Glutamatergic neuron (in vitro differentiated cells): ENCODE results near the gene ERRFI1. TPM values are rescaled to one million over a fixed set of nuclear protein-coding genes. Genes with fewer than 3 reads are reported as not detected.
"Not testable (repeated sequence)": the region's sequence is repeated elsewhere in the genome, so short reads cannot be mapped to it uniquely, and the experiment has no call there.

Experiments used
- DNase-seq: peaks from one replicate; pipeline ENCODE4 v3.0.0; 2022
- H3K27ac Mint-ChIP-seq: one replicate; pipeline ENCODE4 v1.8.0; 2020; ENCODE audit warnings: mild to moderate bottlenecking, mixed read lengths, inconsistent platforms; ENCODE audit not compliant: unreplicated experiment
- H3K27me3 Mint-ChIP-seq: one replicate; pipeline ENCODE4 v1.8.0; 2020; ENCODE audit warnings: mild to moderate bottlenecking, moderate library complexity, mixed read lengths, inconsistent platforms; ENCODE audit not compliant: unreplicated experiment
- H3K36me3 Mint-ChIP-seq: one replicate; pipeline ENCODE4 v1.8.0; 2020; ENCODE audit warnings: mild to moderate bottlenecking, mixed read lengths, inconsistent platforms; ENCODE audit not compliant: unreplicated experiment
- H3K4me1 Mint-ChIP-seq: one replicate; pipeline ENCODE4 v1.8.0; 2020; ENCODE audit warnings: mild to moderate bottlenecking, low read depth, mixed read lengths, inconsistent platforms; ENCODE audit not compliant: unreplicated experiment
- H3K4me3 Mint-ChIP-seq: one replicate; pipeline ENCODE4 v1.8.0; 2020; ENCODE audit warnings: mild to moderate bottlenecking, mixed read lengths, inconsistent platforms; ENCODE audit not compliant: unreplicated experiment
- H3K9me3 Mint-ChIP-seq: one replicate; pipeline ENCODE4 v1.8.0; 2020; ENCODE audit warnings: mild to moderate bottlenecking, moderate library complexity, mixed read lengths, inconsistent platforms; ENCODE audit not compliant: unreplicated experiment
- total RNA-seq: library from RNA; stranded (reverse); fragmentation: NEBNext Ultra II Directional; extraction: Animal tissue kit (Norgen Biotek cat#: 25700); gene quantifications from one replicate; pipeline ENCODE4 v1.2.1, GENCODE V29; 2021; ENCODE audit not compliant: unreplicated experiment
- TF ChIP-seq, protein P1 (sequence below): fragments of 200-600 bp; sonication (generic); IDR thresholded peaks from one replicate; pipeline ENCODE4 v1.5.0; 2021; ENCODE audit not compliant: partially characterized antibody, unreplicated experiment

ERRFI1 gene
- total RNA-seq, 1 donor from 2014 or later = 11.8 TPM

DNA sequence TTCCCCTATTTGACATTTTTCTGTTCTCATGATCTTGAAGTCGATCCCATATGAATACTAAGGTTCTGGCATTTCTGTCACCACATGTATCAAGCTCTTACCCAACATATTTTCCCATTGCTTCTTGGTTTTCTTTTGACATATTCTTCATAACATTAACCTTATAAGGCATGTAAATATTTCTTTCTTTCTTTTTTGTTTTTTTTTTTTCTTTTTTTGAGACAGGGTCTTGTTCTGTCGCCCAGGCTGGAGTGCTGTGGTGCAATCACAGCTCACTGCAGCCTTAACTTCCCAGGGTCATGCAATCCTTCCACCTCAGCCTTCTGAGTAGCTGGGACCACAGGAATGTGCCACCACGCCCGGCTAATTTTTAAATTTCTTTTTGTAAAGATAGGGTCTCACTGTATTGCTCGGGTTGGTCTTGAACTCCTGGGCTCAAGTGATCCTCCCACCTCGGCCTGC, 33.1 kb upstream of the ERRFI1 start:
- Mint-ChIP-seq H3K4me1 (peaks cover 2% of the 10 kb centered on the region), H3K9me3 (no peaks in the 10 kb centered on the region), H3K27me3 (no peaks in the 10 kb centered on the region), H3K4me3 (no peak overlapping the region), H3K36me3 (no peaks in the 10 kb centered on the region), H3K27ac (no peak overlapping the region)
- DNase-seq = no peak
- TF ChIP-seq, protein P1, sequence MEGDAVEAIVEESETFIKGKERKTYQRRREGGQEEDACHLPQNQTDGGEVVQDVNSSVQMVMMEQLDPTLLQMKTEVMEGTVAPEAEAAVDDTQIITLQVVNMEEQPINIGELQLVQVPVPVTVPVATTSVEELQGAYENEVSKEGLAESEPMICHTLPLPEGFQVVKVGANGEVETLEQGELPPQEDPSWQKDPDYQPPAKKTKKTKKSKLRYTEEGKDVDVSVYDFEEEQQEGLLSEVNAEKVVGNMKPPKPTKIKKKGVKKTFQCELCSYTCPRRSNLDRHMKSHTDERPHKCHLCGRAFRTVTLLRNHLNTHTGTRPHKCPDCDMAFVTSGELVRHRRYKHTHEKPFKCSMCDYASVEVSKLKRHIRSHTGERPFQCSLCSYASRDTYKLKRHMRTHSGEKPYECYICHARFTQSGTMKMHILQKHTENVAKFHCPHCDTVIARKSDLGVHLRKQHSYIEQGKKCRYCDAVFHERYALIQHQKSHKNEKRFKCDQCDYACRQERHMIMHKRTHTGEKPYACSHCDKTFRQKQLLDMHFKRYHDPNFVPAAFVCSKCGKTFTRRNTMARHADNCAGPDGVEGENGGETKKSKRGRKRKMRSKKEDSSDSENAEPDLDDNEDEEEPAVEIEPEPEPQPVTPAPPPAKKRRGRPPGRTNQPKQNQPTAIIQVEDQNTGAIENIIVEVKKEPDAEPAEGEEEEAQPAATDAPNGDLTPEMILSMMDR = no peak

DNA sequence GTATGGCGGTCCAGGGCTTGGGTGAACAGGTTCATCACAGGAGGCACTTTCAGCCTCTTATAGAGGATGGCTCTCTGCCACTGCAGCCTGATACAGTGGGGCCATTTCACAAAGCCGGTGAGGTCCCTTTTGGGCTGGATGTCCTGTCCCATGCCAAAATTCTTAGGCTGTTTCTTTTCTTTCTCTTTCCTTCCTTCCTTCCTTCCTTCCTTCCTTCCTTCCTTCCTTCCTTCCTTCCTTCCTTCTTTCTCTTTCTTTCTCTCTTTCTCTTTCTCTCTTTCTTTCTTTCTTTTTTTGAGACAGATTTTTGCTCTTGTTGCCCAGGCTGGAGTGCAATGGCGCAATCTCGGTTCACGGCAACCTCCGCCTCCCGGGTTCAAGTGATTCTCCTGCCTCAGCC, 31.7 kb upstream of the ERRFI1 start:
- not testable (repeated sequence) for DNase-seq, H3K27ac Mint-ChIP-seq, H3K27me3 Mint-ChIP-seq, H3K36me3 Mint-ChIP-seq, H3K9me3 Mint-ChIP-seq, H3K4me1 Mint-ChIP-seq, H3K4me3 Mint-ChIP-seq

DNA sequence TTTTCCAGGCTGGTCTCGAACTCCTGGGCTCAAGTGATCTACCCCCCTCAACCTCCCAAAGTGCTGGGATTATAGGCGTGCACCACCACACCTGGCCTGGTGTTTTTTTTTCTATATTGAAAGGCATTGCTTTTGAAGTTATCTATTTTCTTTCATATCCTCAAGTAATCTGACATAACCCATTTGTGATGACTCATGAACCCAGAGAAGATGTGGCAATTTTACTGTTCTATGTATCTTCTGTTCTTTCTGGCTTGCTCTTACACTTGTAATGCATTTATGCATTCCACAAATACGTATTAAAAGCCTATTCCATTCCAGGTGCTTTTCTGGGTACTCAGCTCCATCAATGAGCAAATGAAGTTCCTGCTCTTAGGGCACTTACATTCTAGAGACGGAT, 29.9 kb upstream of the ERRFI1 start:
- no peaks in the 10 kb centered on the region for H3K36me3 Mint-ChIP-seq
- TF ChIP-seq, protein P1 = no peak
- no peak overlapping the region for H3K4me3 Mint-ChIP-seq
- no peaks in the 10 kb centered on the region for H3K27me3 Mint-ChIP-seq
- H3K9me3 Mint-ChIP-seq = no peaks in the 10 kb centered on the region
- no peak overlapping the region for H3K27ac Mint-ChIP-seq
- no peaks in the 10 kb centered on the region for H3K4me1 Mint-ChIP-seq
- DNase-seq = no peak

DNA sequence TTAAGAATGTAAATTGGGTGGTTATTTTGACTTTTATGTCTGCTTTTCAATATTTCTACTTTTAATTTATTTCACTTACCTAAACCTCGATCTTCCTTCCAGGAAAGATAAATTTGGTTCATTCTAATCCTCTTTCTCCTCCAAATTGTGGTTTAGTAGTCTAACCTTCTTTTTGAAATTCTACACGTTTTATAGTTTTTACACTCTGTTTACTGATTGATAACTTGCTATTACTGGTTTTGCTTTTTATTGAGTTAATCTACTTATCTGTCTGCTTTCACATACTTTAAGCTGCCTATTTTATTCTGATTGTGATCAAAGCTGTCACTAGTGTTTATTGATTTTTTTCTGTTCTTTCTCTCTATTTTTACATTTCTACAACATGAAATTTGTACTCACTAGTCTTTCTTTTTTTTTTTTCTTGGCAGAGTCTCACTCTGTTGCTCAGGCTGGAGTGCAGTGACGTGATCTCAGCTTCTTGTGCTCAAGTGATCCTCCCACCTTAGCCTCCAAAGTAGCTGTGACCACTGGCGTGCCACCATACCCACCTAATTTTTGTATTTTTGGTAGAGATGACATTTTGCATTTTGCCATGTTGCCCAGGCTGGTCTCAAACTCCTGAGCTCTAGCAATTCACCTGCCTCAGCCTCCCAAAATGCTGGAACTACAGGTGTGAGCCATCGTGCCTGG, 27.9 kb upstream of the ERRFI1 start:
- Mint-ChIP-seq H3K27me3 (no peaks in the 10 kb centered on the region), H3K9me3 (no peaks in the 10 kb centered on the region), H3K4me1 (no peaks in the 10 kb centered on the region), H3K4me3 (no peak overlapping the region), H3K27ac (no peak overlapping the region), H3K36me3 (no peaks in the 10 kb centered on the region)
- TF ChIP-seq, protein P1 = no peak
- no peak for DNase-seq

DNA sequence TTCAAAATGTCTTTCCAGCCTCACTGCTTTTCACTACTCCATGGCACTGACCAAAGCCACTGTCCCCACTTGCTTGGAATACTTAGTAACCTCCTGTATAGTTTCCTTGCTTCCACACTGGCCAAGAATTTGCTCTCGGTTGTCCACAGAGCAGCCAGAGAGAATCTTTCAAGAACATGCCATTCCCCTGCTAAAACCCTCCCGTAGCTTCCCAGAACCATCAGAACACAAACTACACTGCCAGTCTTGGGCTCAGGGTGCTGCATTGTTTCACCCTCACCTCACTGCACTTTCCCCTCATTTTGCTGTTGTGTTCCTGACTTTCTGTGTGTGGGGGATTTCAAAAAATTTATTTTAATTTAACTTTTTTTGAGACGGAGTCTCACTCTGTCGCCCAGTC, 25.5 kb upstream of the ERRFI1 start:
- H3K4me1 Mint-ChIP-seq = peaks cover 5% of the 10 kb centered on the region
- no peak overlapping the region for H3K27ac Mint-ChIP-seq
- H3K4me3 Mint-ChIP-seq = no peak overlapping the region
- no peaks in the 10 kb centered on the region for H3K9me3 Mint-ChIP-seq
- TF ChIP-seq, protein P1 = no peak
- H3K27me3 Mint-ChIP-seq = no peaks in the 10 kb centered on the region
- H3K36me3 Mint-ChIP-seq = no peaks in the 10 kb centered on the region
- DNase-seq = no peak

DNA sequence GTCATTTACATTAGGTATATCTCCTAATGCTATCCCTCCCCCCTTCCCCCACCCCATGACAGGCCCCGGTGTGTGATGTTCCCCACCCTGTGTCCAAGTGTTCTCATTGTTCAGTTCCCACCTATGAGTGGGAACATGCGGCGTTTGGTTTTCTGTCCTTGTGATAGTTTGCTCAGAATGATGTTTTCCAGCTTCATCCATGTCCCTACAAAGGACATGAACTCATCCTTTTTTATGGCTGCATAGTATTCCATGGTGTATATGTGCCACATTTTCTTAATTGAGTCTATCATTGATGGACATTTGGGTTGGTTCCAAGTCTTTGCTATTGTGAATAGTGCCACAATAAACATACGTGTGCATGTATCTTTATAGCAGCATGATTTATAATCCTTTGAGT, 23.1 kb upstream of the ERRFI1 start:
- not testable (repeated sequence) for DNase-seq, H3K4me1 Mint-ChIP-seq, H3K27ac Mint-ChIP-seq, H3K9me3 Mint-ChIP-seq, H3K4me3 Mint-ChIP-seq, H3K36me3 Mint-ChIP-seq, H3K27me3 Mint-ChIP-seq
